HG03039 (cell line): ENCODE results near the gene CEMIP.
"Not testable (repeated sequence)": the region's sequence is repeated elsewhere in the genome, so short reads cannot be mapped to it uniquely, and the experiment has no call there.

ENCODE experiments used
- ATAC-seq: cut with Tn5 transposase; IDR thresholded peaks from one replicate; pipeline ENCODE4 v1.9.1; 2021; ENCODE audit warnings: mild to moderate bottlenecking, moderate library complexity; ENCODE audit not compliant: unreplicated experiment

CEMIP gene

DNA sequence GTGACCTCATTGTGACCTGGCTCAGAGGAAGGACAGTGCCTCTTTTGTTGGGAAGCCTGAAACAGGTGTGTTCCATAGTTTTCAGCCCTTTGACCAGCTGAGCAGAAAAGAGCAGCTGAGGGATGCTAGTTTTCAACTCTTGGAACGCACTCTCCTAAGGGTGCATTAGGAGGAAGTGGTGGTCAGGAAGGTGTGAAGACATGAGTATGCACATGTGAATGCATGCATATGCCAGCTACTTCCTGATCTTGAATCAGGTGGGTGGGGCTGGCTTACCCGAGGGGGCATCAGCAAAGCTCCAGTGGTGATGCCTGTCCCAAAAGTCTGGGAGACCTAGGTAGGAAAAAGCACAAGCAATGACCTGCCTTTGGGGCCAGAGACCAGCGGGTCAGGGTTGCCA is 23.3 kb upstream of the CEMIP start:
- no peak for ATAC-seq

DNA sequence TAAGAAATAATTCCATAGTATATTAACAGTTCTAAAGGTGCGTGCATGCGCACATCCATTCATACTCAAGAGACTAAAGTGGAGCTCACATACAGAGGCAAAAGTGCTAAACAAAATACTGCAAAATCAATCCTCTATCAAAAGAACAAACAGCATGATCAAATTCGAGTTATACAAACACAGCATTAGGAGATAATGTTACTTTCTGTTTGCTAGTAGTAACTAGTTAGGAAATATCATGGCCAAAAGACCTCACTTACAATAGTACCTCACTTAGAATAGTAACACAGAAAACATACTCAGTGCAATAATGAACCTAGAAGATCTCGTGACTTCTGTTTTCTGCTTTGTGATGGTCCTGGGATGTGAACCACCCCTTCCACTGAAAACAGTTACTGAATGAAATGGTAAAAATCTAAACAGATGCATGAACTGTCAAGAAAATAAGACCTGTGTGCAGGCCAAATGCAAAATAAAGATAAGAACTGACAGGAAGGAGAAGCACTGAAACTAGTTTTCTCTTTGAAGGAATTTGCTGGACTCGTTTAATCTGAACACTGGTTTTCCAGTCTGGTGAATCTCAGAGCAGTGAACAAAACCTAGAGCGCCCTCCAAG is 20.9 kb upstream of the CEMIP start:
- no peak for ATAC-seq

DNA sequence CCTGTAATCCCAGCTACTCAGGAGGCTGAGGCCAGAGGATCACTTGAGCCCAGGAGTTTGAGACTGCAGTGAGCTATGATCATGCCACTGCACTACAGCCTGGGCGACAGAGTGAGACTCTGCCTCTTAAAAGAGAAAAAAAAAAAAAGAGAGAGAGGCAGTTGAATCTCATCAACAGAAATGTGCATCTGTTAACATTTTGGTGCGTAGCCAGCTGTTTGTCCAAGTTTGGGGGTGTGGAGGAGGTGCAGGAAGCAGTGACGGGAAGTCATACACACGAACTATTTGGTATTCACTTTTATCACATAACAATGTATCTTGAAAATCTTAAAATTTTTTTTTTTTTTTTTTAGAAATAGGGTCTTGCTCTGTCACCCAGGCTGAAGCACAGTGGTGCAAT is 18.2 kb upstream of the CEMIP start:
- no peak for ATAC-seq

DNA sequence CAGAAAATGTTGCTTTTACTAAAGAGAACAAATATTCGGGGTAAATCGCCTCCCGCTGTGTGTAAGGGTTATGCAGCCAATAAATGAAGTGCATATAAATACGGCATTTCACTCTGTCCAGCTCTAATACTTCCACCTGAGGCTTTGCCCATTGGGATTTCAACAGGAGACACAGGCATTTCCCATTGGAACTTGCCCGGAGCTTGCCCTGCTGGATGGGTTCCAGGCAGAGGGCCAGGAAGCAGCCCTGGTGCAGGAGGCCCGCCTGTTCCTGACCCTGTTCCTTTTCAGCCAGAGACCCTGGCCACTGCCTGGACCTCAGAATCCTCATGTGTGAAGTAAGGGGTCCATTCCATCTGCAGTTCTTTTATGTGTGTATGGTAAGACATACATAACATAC is 17.4 kb upstream of the CEMIP start:
- ATAC-seq, result no peak

- ATAC-seq, result not testable (repeated sequence)
Measured at GRCh38 chr15:80763235-80763634, 15.9 kb upstream of the CEMIP start.

DNA sequence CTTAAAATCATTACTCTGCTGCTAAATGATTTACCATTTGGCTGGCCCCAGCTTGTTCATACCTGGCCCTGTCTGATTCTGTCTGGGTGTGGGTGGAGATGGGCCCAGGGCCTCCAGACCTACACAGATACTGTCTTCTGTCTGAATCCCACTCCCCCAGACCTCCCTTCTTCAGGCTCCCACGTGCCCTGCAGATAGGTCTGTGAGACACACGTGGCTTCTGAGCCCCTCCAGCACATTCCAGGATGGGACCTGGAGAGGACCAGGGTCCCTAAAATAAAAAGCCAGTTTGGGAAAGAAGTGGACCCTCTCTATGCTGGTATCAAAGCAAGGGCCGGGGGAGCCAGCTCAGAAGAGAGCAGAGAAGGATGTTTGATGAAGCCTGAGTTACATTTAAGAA is 14.6 kb upstream of the CEMIP start:
- no peak for ATAC-seq

DNA sequence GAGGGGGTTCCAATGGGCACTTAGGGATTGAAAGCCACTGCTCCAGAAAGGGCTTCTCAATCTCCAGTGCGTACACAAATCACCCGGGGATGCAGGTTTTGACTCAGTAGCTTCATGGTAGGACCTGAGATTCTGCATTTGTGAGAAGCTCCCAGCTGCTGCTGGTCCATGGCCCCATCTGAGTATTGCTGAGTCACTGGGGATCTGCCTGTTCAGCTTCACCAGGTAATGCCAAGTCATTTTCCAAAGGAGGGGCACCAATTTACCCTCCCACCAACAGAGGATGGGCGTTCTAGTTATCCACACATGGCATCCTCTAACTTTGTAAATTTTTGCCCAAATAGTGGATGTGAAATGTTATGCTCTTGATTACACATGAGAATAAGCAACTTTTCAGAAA is 12.9 kb upstream of the CEMIP start:
- no peak for ATAC-seq

GRCh38 chr15:80768158-80768557 is 11.0 kb upstream of the CEMIP start:
- ATAC-seq, result no peak

- no peak for ATAC-seq
Measured at GRCh38 chr15:80769153-80769828, 9.9 kb upstream of the CEMIP start.

DNA sequence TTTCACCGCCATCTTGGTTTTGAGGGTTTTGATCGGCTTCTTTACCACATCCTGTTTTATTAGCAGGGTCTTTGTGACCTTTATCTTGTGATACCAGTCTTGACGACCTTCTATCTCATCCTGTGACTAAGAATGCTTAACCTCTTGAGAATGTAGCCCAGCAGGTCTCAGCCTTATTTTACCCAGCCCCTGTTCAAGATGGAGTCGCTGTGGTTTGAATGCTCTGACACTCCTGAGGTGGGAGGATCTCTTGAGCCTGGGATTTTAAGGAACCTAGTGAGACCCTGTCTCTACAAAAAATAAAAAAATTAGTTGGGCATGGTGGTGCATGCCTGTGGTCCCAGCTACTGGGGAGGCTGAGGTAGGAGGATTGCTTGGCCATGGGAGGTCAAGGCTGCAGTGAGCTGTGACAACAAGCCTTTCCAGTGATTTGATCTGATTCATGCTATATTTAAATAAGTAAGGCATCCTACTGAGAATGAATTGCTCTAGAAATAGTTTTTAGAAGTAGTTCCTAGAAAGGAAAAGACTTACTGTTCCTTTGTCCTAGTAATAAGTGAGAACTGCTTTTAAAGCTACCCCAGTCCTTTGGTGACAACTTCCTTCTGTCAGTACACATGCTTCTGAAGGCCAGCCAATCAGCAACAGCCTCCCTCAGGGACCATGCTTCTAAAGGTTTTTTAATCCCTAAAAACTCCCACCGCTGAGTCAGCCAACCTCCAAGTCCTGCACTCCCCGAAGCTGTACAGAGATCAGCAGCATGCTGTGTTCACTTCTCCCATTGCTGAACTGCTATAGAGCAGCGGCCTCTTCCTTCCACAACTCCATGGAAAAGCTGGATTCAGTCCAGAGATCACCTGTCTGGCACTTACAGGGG is 9.1 kb upstream of the CEMIP start:
- ATAC-seq, result no peak

DNA sequence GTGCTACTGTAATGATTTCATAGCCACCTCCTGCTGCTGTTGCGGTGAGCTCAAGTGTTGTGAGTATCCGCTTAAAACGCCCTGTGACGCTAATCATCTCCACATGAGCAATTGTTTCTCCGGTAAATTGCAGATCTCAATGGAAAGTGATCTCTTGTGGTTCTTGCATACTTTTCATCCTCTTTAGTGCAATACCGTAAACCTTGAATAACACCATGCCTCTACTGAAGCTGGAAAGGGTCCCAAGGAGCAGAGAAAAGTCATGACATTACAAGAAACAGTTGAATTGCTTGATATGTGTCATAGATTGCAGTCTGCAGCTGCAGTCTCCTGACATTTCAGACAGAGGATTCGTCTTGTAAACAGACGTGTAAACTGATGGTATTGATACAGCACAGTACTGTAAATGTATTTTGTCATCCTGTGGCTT is 6.0 kb upstream of the CEMIP start:
- ATAC-seq, result no peak

- no peak for ATAC-seq
Measured at GRCh38 chr15:80773792-80774352, 5.3 kb upstream of the CEMIP start.

- no peak for ATAC-seq
Measured at GRCh38 chr15:80774486-80774885, 4.7 kb upstream of the CEMIP start.

DNA sequence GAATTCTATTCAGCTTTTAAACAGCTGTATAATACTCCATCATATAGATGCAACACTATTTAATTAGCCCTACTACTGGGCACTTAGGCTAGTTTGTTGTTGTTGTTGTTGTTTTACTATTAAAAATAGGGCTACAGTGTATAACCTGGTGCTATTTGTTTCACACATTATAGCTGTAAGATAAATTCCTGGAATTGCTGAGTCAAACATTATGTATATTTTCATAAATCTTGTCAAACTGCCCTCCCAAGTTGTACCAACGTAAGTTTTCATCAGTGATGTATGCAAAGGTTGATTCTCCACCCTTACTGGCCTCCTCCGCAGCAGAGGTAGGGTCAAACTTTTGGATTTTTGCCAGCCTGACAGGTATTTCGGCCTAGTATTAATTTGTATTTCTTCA is 3.8 kb upstream of the CEMIP start:
- no peak for ATAC-seq

DNA sequence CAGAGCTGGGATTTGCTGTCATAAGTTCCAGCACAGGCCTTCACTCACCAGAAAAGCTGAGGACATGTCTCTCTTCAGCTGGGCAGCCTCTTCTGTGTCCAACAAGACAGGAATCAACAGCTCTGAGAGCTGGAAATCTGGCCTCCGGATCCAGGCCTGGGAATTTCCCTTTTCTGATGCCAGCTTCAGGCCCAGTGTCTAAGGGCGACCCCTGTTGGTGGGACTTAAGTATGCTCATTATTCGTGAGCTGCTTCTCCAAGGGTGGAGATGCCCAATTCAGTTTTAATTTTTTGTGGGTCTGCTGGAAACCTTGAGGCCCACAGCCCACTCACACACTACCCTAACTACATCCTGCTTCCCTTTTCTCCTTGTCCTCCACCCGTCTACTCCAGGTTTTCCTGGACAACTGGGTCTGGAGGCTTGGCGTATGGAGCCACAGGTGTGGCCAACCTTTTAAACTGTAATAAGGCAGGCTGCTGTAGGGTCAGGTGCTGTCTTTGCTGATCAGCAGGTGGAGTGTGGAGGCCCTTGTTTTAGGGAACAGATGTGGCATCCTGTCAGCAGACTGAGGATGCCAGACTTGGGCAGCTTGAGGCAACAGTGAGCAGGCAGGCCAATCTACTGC is 2.6 kb upstream of the CEMIP start:
- no peak for ATAC-seq

DNA sequence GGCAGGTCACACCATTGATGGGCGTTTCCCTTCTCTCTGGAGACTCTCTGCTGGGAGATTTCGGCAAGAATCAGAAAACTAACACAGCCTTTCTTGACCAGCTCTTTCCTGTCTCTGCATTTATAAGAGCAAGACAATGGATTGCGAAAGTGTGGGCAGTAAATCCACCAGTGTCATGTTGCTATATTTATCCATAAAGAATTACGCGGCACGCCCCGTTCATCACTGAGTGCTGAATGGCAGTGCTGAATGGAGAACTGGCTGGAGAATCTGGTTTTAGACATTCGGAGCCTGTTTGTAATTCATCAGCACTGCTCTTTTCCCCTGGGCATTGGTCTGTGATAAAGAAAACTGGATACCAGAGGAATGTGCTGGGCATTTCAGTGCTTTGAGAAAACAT is 2.0 kb upstream of the CEMIP start:
- ATAC-seq, result no peak

GRCh38 chr15:80777826-80778620 is 1.1 kb upstream of the CEMIP start:
- ATAC-seq, result no peak

DNA sequence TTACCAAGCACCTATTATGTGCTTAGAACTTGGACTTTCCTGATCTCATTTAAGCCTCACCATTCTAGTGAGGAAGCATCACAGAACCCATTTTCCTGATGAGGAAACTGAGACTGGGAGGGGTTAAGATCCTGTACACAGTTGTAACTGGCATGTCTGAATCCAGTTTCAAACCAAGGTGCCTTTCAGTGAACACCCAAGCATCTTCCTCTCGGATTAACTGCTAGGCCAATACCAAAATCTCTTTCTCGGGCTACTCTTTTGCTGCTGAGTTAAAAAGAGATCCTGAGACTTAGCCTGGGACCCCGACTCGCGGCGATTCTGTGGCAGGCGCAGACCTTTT is 578 bp upstream of the CEMIP start:
- no peak for ATAC-seq

DNA sequence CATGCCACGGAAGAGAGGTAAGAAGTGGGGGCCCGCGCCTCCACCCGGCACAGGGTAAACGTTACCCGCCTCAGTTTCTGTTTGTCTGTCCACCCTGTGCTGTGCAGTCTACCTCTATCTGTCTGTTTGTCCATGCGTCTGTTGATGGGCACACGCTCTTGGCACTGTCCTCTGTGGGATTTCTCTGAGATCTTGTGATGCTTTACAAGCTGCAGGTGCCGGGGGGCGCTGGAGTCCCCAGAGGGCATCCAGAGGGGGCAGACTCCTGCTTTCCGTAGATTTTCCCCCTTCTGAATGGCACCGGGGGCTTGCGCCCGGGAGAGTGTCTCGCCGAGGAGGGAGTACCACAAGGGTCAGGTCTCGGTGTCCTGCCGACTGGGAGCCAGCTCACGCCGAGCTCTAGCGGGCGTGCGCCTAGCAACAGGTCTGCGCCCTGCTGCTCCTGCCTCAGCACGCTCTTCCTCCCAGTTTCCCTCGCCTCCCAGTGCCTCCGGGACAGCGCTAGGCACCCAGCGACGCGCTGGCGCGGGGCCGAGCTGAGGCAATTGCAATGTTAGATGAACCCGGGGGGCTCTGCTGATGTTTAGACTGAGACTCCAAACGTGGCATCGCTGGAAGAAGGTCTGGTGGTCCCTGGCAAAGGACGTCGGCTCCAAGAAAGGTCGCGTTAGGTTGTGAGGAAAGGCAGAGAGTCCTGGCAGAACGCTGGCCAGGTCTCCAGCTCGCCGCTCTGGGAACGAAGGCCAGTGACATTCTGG is 667 bp downstream of the CEMIP start:
- ATAC-seq, result no peak
